SK-N-MC (cell line): ENCODE measurements around the gene CPEB2.

Source experiments
- DNase-seq: peaks from one replicate; pipeline ENCODE4 v3.0.0-alpha.2; 2011; ENCODE audit warnings: low read depth, low spot score
- H3K27ac ChIP-seq: fragments of 200-600 bp; sonication (generic); 2 replicates; pipeline ENCODE4 v1.5.1; 2016; ENCODE audit warnings: mixed run types
- H3K36me3 ChIP-seq: fragments of 200-600 bp; sonication (generic); 2 replicates; pipeline ENCODE4 v1.6.1; 2017; ENCODE audit warnings: antibody characterized with exemption, low read length, mixed read lengths; ENCODE audit not compliant: insufficient read depth
- H3K4me3 ChIP-seq: fragments of 200-600 bp; sonication (generic); 2 replicates; pipeline ENCODE4 v1.5.1; 2016
- H3K9ac ChIP-seq: fragments of 200-600 bp; sonication (generic); 2 replicates; pipeline ENCODE4 v1.8.0; 2017; ENCODE audit warnings: mixed run types, mixed read lengths; ENCODE audit not compliant: insufficient read length
- H3K9me3 ChIP-seq: fragments of 200-600 bp; sonication (generic); 2 replicates; pipeline ENCODE4 v1.6.1; 2017; ENCODE audit warnings: low read depth, mild to moderate bottlenecking, antibody characterized with exemption, low read length, moderate library complexity, mixed read lengths
- EZH2 ChIP-seq: fragments of 200-600 bp; sonication (generic); IDR thresholded peaks from one replicate; pipeline ENCODE4 v1.6.1; 2017; ENCODE audit warnings: antibody characterized with exemption
- FOXP2 ChIP-seq: optimal IDR thresholded peaks from 2 replicates; pipeline ENCODE3; 2011; ENCODE audit warnings: mild to moderate bottlenecking, moderate library complexity; ENCODE audit not compliant: insufficient read depth; ENCODE audit errors: extremely low read length, control extremely low read depth
- POLR2AphosphoS5 ChIP-seq: IDR thresholded peaks from 2 replicates; pipeline ENCODE4 v1.6.1; 2012; ENCODE audit warnings: mild to moderate bottlenecking, low read depth, low read length, borderline replicate concordance

CPEB2 gene

GRCh38 chr4:15034071-15034764, 31.9 kb downstream of the CPEB2 start:
- Histone ChIP-seq H3K27ac (peak overlapping the region; percentile 62; the same call in 1 of the 2 replicates), H3K9me3 (no peaks in the 10 kb centered on the region), H3K36me3 (peaks cover 82% of the 10 kb centered on the region), H3K4me3 (no peak overlapping the region), H3K9ac (no peak overlapping the region)
- DNase-seq: no peak
- TF ChIP-seq FOXP2 (no peak), POLR2AphosphoS5 (no peak), EZH2 (no peak)

- Histone ChIP-seq H3K4me3 (no peak overlapping the region), H3K36me3 (peaks cover 84% of the 10 kb centered on the region), H3K9ac (no peak overlapping the region), H3K9me3 (no peaks in the 10 kb centered on the region), H3K27ac (peak overlapping the region; percentile 62)
- TF ChIP-seq POLR2AphosphoS5: no peak
- no peak for TF ChIP-seq FOXP2
- no peak for TF ChIP-seq EZH2
- no peak for DNase-seq
Measured at GRCh38 chr4:15035159-15035558, 32.9 kb downstream of the CPEB2 start.

DNA sequence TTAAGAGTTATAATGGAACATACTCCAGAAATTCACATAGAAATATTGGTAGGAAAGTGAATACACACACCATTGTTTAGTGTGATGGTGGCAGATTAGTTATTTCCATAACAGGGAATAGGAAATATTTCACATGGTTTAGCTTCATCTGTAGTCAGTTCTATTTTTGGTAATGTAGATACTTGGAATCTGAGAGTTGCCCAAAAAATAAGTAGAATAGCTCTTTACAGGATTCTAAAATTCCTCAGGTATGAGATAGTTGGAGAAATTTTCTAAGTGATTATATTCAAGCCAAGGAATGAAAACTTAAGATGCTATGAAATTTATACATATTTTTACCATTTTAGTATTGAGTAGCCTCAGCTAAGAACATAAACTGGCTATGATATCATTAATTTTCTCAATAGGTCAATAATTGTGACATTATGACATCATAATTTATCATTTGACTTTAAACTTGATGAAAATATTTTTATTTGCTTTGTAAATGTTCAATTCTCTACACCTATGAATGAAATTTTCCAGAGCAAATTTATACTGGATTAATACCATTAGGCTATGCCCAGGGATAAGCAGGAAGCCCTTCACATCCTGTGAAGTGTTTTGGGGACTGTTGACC, 35.8 kb downstream of the CPEB2 start:
- Histone ChIP-seq H3K27ac (peak overlapping the region; percentile 19; the same call in 1 of the 2 replicates), H3K9ac (no peak overlapping the region), H3K36me3 (peaks cover 86% of the 10 kb centered on the region), H3K4me3 (no peak overlapping the region), H3K9me3 (no peaks in the 10 kb centered on the region)
- no peak for TF ChIP-seq FOXP2
- TF ChIP-seq POLR2AphosphoS5: no peak
- TF ChIP-seq EZH2: no peak
- no peak for DNase-seq

- no peak overlapping the region for H3K9ac ChIP-seq
- TF ChIP-seq EZH2 (no peak), FOXP2 (no peak), POLR2AphosphoS5 (no peak)
- no peak for DNase-seq
- no peaks in the 10 kb centered on the region for H3K9me3 ChIP-seq
- peaks cover 73% of the 10 kb centered on the region for H3K36me3 ChIP-seq
- H3K4me3 ChIP-seq: no peak overlapping the region
- H3K27ac ChIP-seq: peak overlapping the region; percentile 67
Measured at GRCh38 chr4:15040916-15041463, 38.7 kb downstream of the CPEB2 start.

DNA sequence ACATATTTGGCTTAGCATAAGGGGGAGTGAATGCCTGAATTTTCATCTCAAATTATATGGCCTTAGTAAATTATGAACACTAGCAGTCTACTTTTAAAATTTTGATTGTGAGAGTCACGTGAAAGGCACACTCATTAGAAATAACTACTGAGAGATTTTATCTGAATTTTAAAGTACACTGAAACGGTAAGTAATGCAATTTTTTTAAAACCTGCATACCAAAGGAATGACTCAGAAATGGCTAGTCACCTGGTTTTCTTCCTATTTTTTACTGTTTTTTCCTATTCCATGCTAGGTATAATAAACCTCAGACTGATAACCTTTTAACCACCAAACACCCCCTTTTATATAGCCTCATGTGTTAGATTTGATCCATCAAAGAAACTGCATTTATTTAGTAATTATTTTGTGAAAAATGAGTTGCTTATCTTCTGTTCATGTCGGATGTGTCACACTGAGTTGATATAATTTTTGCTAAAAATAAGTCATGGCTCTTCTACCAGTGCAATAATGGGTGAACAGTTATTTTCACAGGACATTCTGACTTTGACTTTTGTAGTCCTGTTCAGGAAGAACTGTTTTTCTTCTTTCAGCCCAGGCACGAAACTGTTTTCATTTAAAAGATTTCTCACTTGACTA, 40.4 kb downstream of the CPEB2 start:
- Histone ChIP-seq H3K9me3 (no peaks in the 10 kb centered on the region), H3K9ac (no peak overlapping the region), H3K27ac (peak overlapping the region; percentile 57; the same call in 1 of the 2 replicates), H3K36me3 (peaks cover 84% of the 10 kb centered on the region), H3K4me3 (no peak overlapping the region)
- TF ChIP-seq FOXP2 (no peak), EZH2 (no peak), POLR2AphosphoS5 (no peak)
- DNase-seq: no peak

DNA sequence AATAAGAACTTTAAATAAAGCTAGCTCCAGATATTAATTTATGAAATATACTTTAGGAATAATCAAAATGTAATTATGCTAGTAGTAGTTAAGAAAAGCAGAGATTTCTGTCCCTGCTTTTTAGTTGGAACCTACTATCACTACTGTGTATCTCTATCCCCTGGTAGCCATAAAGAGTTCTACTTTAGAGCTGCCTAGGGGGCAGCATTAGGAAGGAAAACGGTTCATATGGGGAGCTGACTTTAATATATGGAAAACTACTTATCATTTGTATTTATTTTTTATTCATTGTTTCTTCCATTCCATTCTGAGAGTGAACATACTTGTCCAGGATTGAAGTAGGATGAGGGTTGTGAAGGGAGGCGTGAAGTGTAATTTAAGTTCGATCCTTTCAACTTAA, 40.9 kb downstream of the CPEB2 start:
- DNase-seq: no peak
- Histone ChIP-seq H3K36me3 (peaks cover 84% of the 10 kb centered on the region), H3K4me3 (no peak overlapping the region), H3K9ac (no peak overlapping the region), H3K27ac (peak overlapping the region; percentile 50; the same call in 1 of the 2 replicates), H3K9me3 (no peaks in the 10 kb centered on the region)
- TF ChIP-seq EZH2 (no peak), FOXP2 (no peak), POLR2AphosphoS5 (no peak)

DNA sequence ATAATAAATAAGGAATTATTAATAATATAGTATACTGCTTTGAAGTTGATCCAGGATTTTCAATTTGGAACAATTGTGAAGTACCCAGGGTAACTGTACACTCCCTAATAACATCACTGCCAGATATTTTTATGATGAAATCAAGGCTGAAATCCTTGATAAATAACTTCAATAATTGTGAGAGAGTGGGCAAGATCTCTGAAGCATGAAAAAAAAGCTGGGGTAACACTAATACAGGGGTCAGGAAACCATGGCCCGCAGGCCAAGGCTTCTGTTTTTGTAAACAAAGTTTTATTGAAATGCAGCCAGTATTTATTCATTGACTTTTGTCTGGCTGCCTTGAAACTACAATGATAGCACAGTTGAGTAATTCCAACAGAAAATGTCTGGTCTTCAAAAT, 41.6 kb downstream of the CPEB2 start:
- Histone ChIP-seq H3K36me3 (peaks cover 84% of the 10 kb centered on the region), H3K9me3 (no peaks in the 10 kb centered on the region), H3K4me3 (no peak overlapping the region), H3K27ac (no peak overlapping the region), H3K9ac (no peak overlapping the region)
- TF ChIP-seq POLR2AphosphoS5: no peak
- TF ChIP-seq FOXP2: no peak
- TF ChIP-seq EZH2: no peak
- DNase-seq: no peak

DNA sequence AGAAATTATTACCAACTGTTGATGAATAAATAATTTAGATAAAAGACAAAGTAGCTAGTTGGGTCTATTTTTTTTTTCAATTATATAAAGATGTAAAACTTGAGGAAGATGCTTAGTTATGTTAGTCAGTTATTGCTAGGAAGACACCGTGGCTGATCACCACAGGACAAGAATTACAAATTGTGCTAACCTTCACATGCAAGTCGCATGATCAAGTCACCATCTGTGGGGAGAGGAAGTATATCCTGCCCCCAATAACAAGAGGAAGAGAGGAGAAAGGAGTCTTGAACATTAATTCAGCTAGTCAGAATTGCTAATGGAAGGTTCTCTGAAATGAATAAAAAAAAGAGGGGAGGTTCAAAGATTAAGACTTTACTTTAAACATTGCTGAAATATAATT, 52.3 kb downstream of the CPEB2 start:
- Histone ChIP-seq H3K36me3 (peaks cover 95% of the 10 kb centered on the region), H3K9me3 (no peaks in the 10 kb centered on the region), H3K9ac (no peak overlapping the region), H3K27ac (peak overlapping the region; percentile 25; the same call in 1 of the 2 replicates), H3K4me3 (no peak overlapping the region)
- TF ChIP-seq FOXP2 (no peak), POLR2AphosphoS5 (no peak), EZH2 (no peak)
- DNase-seq: no peak
